SK-N-MC (cell line): ENCODE results near the gene ITPKA.

Experiments used
- DNase-seq: peaks from one replicate; pipeline ENCODE4 v3.0.0-alpha.2; 2011; ENCODE audit warnings: low read depth, low spot score
- H3K27ac ChIP-seq: fragments of 200-600 bp; sonication (generic); 2 replicates; pipeline ENCODE4 v1.5.1; 2016; ENCODE audit warnings: mixed run types
- H3K36me3 ChIP-seq: fragments of 200-600 bp; sonication (generic); 2 replicates; pipeline ENCODE4 v1.6.1; 2017; ENCODE audit warnings: antibody characterized with exemption, low read length, mixed read lengths; ENCODE audit not compliant: insufficient read depth
- H3K4me3 ChIP-seq: fragments of 200-600 bp; sonication (generic); 2 replicates; pipeline ENCODE4 v1.5.1; 2016
- H3K9ac ChIP-seq: fragments of 200-600 bp; sonication (generic); 2 replicates; pipeline ENCODE4 v1.8.0; 2017; ENCODE audit warnings: mixed run types, mixed read lengths; ENCODE audit not compliant: insufficient read length
- H3K9me3 ChIP-seq: fragments of 200-600 bp; sonication (generic); 2 replicates; pipeline ENCODE4 v1.6.1; 2017; ENCODE audit warnings: low read depth, mild to moderate bottlenecking, antibody characterized with exemption, low read length, moderate library complexity, mixed read lengths
- EZH2 ChIP-seq: fragments of 200-600 bp; sonication (generic); IDR thresholded peaks from one replicate; pipeline ENCODE4 v1.6.1; 2017; ENCODE audit warnings: antibody characterized with exemption
- FOXP2 ChIP-seq: optimal IDR thresholded peaks from 2 replicates; pipeline ENCODE3; 2011; ENCODE audit warnings: mild to moderate bottlenecking, moderate library complexity; ENCODE audit not compliant: insufficient read depth; ENCODE audit errors: extremely low read length, control extremely low read depth
- POLR2AphosphoS5 ChIP-seq: IDR thresholded peaks from 2 replicates; pipeline ENCODE4 v1.6.1; 2012; ENCODE audit warnings: mild to moderate bottlenecking, low read depth, low read length, borderline replicate concordance

Gene ITPKA

GRCh38 chr15:41494190-41494921 lies 682 bp downstream of the ITPKA start:
- H3K27ac ChIP-seq = no peak overlapping the region
- no peaks in the 10 kb centered on the region for H3K36me3 ChIP-seq
- no peaks in the 10 kb centered on the region for H3K9me3 ChIP-seq
- DNase-seq = no peak
- H3K9ac ChIP-seq = no peak overlapping the region
- TF ChIP-seq FOXP2 (no peak), EZH2 (no peak), POLR2AphosphoS5 (no peak)
- peak overlapping the region; percentile 88 for H3K4me3 ChIP-seq

DNA sequence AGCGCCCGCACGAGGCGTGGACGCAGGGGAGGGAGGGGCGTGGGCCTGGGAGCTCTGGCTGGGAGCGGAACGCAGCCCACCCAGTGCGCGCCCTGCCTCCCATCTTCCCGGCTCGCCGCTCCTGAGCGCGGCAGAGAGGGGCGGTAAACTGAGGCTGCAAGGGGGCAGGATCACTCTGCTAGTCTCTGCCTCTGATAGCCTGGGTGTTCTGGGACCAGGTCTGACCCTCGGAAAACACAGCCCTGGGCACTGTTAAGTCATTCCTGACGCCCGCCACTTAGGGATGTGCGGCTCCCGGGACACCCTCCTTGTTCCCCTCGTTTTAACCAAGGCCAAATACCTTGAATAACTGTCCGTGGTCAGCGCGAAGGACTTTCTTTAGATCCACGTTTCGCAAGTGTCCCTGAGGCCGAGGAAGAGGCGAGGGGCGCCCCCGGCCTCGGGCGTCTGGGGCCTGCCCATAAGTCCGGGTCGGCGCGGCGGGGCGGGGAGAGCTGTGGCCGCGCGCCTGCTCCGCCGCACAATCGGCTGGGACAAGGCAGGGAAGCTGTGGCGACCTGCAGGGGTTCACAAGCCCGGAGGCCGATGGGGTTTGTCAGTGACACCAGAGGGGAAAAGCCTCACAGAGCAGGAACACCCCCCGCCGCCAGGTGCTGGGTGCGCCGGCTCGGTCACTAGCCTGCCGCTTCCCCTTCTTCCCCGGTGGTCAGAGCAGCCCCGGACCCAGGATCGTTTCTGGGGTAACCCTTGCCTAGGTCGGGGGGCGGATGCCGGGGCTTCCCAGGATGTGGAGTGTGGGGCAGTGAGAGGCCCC lies 1.5 kb downstream of the ITPKA start:
- Histone ChIP-seq H3K9me3 (no peaks in the 10 kb centered on the region), H3K4me3 (no peak overlapping the region), H3K9ac (no peak overlapping the region), H3K36me3 (no peaks in the 10 kb centered on the region), H3K27ac (no peak overlapping the region)
- no peak for DNase-seq
- TF ChIP-seq FOXP2 = no peak
- TF ChIP-seq EZH2 = no peak
- no peak for TF ChIP-seq POLR2AphosphoS5

DNA sequence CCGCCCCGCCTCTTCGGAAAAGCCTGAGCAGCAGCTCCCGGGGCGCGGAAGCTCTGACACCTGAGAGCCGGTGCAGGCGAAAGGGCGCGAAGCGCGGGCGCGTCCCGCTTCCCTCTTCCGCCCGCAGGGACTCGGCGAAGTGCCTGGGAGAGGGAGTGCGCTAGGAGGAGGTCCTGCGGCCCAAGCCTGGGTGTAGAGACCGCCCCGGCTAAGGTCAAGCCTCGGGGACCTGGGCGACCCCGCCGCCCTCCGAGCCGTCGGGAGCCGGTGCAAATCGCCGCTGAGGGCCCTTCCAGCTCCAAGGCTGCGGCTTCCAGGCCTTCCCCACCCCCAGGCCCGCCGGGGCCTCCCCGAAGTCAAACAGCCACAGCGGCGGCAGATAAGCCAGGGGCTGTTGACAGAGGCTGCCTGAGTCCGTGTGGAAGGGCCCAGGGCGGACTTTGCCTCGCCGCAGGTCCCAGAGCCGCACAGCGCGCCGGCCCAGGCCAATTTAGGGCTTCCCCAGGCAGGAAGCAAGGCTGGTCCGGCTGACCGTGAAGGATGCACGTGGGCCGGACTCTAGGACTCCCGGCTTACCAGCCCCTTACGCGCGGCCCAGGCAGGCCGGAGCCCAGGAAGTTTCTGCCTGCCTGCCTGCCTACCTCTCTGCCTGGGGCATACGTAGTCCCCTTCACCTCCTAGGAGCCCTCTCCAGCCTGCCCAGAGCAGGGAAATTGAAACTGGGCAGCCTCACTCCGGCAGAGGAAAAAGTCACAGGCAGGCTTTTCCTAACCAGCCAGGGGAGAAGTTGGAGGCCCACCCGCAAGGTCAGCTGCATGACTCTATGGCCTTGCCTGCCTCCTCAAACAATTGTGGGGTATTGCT lies 2.3 kb downstream of the ITPKA start:
- H3K9ac ChIP-seq = no peak overlapping the region
- no peak for DNase-seq
- no peak overlapping the region for H3K27ac ChIP-seq
- TF ChIP-seq FOXP2 (no peak), EZH2 (no peak), POLR2AphosphoS5 (no peak)
- H3K4me3 ChIP-seq = no peak overlapping the region
- H3K36me3 ChIP-seq = no peaks in the 10 kb centered on the region
- no peaks in the 10 kb centered on the region for H3K9me3 ChIP-seq

- no peak overlapping the region for H3K4me3 ChIP-seq
- no peaks in the 10 kb centered on the region for H3K9me3 ChIP-seq
- no peak for DNase-seq
- no peak for TF ChIP-seq FOXP2
- TF ChIP-seq POLR2AphosphoS5 = no peak
- TF ChIP-seq EZH2 = no peak
- no peaks in the 10 kb centered on the region for H3K36me3 ChIP-seq
- H3K9ac ChIP-seq = no peak overlapping the region
- H3K27ac ChIP-seq = no peak overlapping the region
Measured at GRCh38 chr15:41498657-41499056, 5.0 kb downstream of the ITPKA start.

- no peak for DNase-seq
- Histone ChIP-seq H3K4me3 (no peak overlapping the region), H3K9me3 (no peaks in the 10 kb centered on the region), H3K27ac (no peak overlapping the region), H3K9ac (no peak overlapping the region), H3K36me3 (no peaks in the 10 kb centered on the region)
- TF ChIP-seq POLR2AphosphoS5 = no peak
- TF ChIP-seq EZH2 = no peak
- no peak for TF ChIP-seq FOXP2
Measured at GRCh38 chr15:41499109-41499851, 5.6 kb downstream of the ITPKA start.

DNA sequence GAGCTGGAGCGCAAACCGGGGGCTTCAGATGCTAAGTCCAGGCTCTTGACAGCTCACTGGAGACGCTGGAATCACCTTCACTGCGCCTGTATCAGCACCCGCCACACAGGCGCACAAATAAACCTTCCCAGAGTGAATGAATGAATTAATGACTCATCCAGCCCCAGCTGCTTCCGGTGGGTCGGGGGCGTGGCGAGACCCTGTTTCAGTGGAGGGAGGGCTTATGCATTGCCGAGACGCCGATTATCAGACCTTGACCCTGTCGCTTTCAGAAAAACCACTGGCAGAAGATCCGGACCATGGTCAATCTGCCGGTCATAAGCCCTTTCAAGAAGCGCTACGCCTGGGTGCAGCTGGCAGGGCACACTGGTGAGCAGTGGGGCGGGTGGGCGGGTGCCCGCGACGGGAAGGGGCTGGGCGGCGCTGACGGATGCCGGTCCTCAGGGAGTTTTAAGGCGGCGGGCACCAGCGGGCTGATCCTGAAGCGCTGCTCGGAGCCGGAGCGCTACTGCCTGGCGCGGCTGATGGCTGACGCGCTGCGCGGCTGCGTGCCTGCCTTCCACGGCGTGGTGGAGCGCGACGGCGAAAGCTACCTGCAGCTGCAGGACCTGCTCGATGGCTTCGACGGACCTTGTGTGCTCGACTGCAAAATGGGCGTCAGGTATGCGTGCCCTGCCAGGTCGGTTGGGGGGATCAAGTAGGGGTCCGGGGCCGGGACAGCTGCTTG lies 7.7 kb downstream of the ITPKA start:
- no peak for TF ChIP-seq FOXP2
- no peak for TF ChIP-seq POLR2AphosphoS5
- no peak for TF ChIP-seq EZH2
- Histone ChIP-seq H3K27ac (no peak overlapping the region), H3K9ac (no peak overlapping the region), H3K4me3 (peak overlapping the region; percentile 58), H3K36me3 (no peaks in the 10 kb centered on the region), H3K9me3 (no peaks in the 10 kb centered on the region)
- DNase-seq = no peak
